SK-N-SH (cell line): ENCODE measurements around the gene PGBD2. TPM values are rescaled to one million over a fixed set of nuclear protein-coding genes. Genes with fewer than 3 reads are reported as not detected.
A peak's percentile ranks its signal among the peaks of the same experiment; 100 is the strongest.

Source experiments
- CTCF ChIA-PET: fragments of 300-600, 350-600 bp; formaldehyde crosslinking; extraction: SDS; loops from one replicate; lab custom pipeline; 2021; lab: Yijun Ruan, JAX
- POLR2A ChIA-PET: fragments of 350-600 bp; sonication (Branson Sonifier 250); formaldehyde crosslinking; extraction: SDS; loops from one replicate; lab custom pipeline; 2020; ENCODE audit warnings: antibody characterized with exemption, inconsistent platforms; lab: Yijun Ruan, JAX
- DNase-seq: peaks from one replicate; pipeline ENCODE4 v3.0.0; 2012
- H2AFZ ChIP-seq: fragments of 200-600 bp; sonication (generic); 2 replicates; pipeline ENCODE4 v1.8.1; 2016; ENCODE audit warnings: antibody characterized with exemption, mild to moderate bottlenecking, low read depth
- H3F3A ChIP-seq: fragments of 200-600 bp; sonication (generic); replicated peaks from 2 replicates; pipeline ENCODE3; 2016; ENCODE audit warnings: antibody characterized with exemption, mild to moderate bottlenecking; ENCODE audit not compliant: insufficient read depth
- H3K27ac ChIP-seq, 2 experiments: fragments of 200-500 bp in 1 of 2; fragments of 200-600 bp in 1 of 2; sonication (Bioruptor generic) in 1 of 2; sonication (generic), shearing (Covaris generic) in 1 of 2; 2 replicates each; pipeline versions ENCODE4 v1.5.1 to v1.6.1; 2014 to 2016; ENCODE audit warnings: low read depth in 2 of 2, inconsistent platforms in 1 of 2, low read length in 1 of 2, mild to moderate bottlenecking in 1 of 2, mixed read lengths in 1 of 2
- H3K27me3 ChIP-seq: fragments of 200-600 bp; sonication (generic), shearing (Covaris generic); 2 replicates; pipeline ENCODE4 v1.6.1; 2016; ENCODE audit warnings: mixed run types; ENCODE audit not compliant: insufficient read depth
- H3K36me3 ChIP-seq, 2 experiments: fragments of 200-500 bp in 1 of 2; fragments of 200-600 bp in 1 of 2; sonication (Bioruptor generic) in 1 of 2; sonication (generic) in 1 of 2; replicated peaks in 1 of 2; 2 replicates each; pipeline versions ENCODE3 to v1.5.1; 2014 to 2016; ENCODE audit warnings: low read length in 1 of 2, mild to moderate bottlenecking in 1 of 2; ENCODE audit not compliant: insufficient read depth in 2 of 2, control insufficient read depth in 1 of 2
- H3K4me1 ChIP-seq, 2 experiments: fragments of 200-500 bp in 1 of 2; fragments of 200-600 bp in 1 of 2; sonication (Bioruptor generic) in 1 of 2; sonication (generic), shearing (Covaris generic) in 1 of 2; 2 replicates each; pipeline versions ENCODE4 v1.5.1 to v1.6.1; 2014 to 2016; ENCODE audit warnings: low read depth in 1 of 2, low read length in 1 of 2, mixed run types in 1 of 2; ENCODE audit not compliant: insufficient read depth in 2 of 2, control insufficient read depth in 1 of 2
- H3K4me2 ChIP-seq: fragments of 200-600 bp; sonication (generic), shearing (Covaris generic); 2 replicates; pipeline ENCODE4 v1.6.1; 2017; ENCODE audit warnings: mixed run types
- H3K4me3 ChIP-seq, 2 experiments: fragments of 200-500 bp in 1 of 2; fragments of 200-600 bp in 1 of 2; sonication (Bioruptor generic) in 1 of 2; sonication (generic), shearing (Covaris generic) in 1 of 2; 2 replicates each; pipeline versions ENCODE4 v1.5.1 to v1.8.1; 2014 to 2016; ENCODE audit warnings: low read depth in 2 of 2, inconsistent platforms in 1 of 2, low read length in 1 of 2, mild to moderate bottlenecking in 1 of 2, mixed read lengths in 1 of 2, moderate library complexity in 1 of 2
- H3K79me2 ChIP-seq: fragments of 200-600 bp; sonication (generic); 2 replicates; pipeline ENCODE4 v1.8.1; 2017; ENCODE audit warnings: mild to moderate bottlenecking; ENCODE audit not compliant: insufficient read depth
- H3K9ac ChIP-seq: fragments of 200-600 bp; sonication (generic); 2 replicates; pipeline ENCODE4 v1.6.1; 2017; ENCODE audit warnings: mixed run types
- H3K9me2 ChIP-seq: fragments of 200-600 bp; sonication (generic); 2 replicates; pipeline ENCODE4 v1.6.1; 2017; ENCODE audit warnings: mixed run types
- H3K9me3 ChIP-seq: fragments of 200-600 bp; sonication (generic); 2 replicates; pipeline ENCODE4 v1.6.1; 2017; ENCODE audit warnings: mixed run types, mild to moderate bottlenecking, moderate library complexity
- H4K20me1 ChIP-seq: fragments of 200-600 bp; sonication (generic); 2 replicates; pipeline ENCODE4 v1.6.1; 2017; ENCODE audit warnings: mild to moderate bottlenecking, mixed run types; ENCODE audit not compliant: insufficient read depth
- CTCF ChIP-seq: fragments of 200-600 bp; sonication (generic); IDR thresholded peaks from 2 replicates; pipeline ENCODE4 v1.6.1; 2017; ENCODE audit warnings: antibody characterized with exemption, mild to moderate bottlenecking, moderate library complexity
- EZH2phosphoT487 ChIP-seq: fragments of 200-600 bp; sonication (generic); IDR thresholded peaks from 2 replicates; pipeline ENCODE4 v1.6.1; 2017; ENCODE audit warnings: low read depth, mixed run types, mild to moderate bottlenecking, antibody characterized with exemption, moderate library complexity, borderline replicate concordance
- GABPA ChIP-seq: IDR thresholded peaks from 2 replicates; pipeline ENCODE4 v1.4.0; 2012; ENCODE audit warnings: low read depth, mild to moderate bottlenecking
- GATA2 ChIP-seq: sonication (generic); formaldehyde crosslinking; IDR thresholded peaks from 2 replicates; pipeline ENCODE4 v1.5.0; 2020; ENCODE audit warnings: mild to moderate bottlenecking, missing genetic modification reagents
- JUND ChIP-seq: IDR thresholded peaks from 2 replicates; pipeline ENCODE4 v1.4.0; 2012
- NRF1 ChIP-seq: IDR thresholded peaks from 2 replicates; pipeline ENCODE4 v1.6.1; 2012; ENCODE audit warnings: low read depth, mild to moderate bottlenecking, low read length
- RAD21 ChIP-seq: IDR thresholded peaks from 2 replicates; pipeline ENCODE4 v1.6.1; 2012; ENCODE audit warnings: mild to moderate bottlenecking, low read length
- RFX5 ChIP-seq: IDR thresholded peaks from 2 replicates; pipeline ENCODE4 v1.6.1; 2012; ENCODE audit warnings: mild to moderate bottlenecking, improper control_type of control experiment, low read length
- RXRA ChIP-seq: IDR thresholded peaks from 2 replicates; pipeline ENCODE4 v1.4.0; 2012; ENCODE audit warnings: low read depth, mild to moderate bottlenecking, borderline replicate concordance
- SIN3A ChIP-seq: IDR thresholded peaks from 2 replicates; pipeline ENCODE4 v1.6.1; 2012; ENCODE audit warnings: low read depth, mild to moderate bottlenecking, low read length, moderate library complexity, borderline replicate concordance
- USF1 ChIP-seq: IDR thresholded peaks from 2 replicates; pipeline ENCODE4 v1.4.0; 2012; ENCODE audit warnings: low read depth, borderline replicate concordance
- YY1 ChIP-seq: IDR thresholded peaks from 2 replicates; pipeline ENCODE4 v1.4.0; 2012; ENCODE audit warnings: low read depth, mild to moderate bottlenecking
- WGBS: methylation state at CpG from one replicate; pipeline ENCODE4 v1.1.6; 2017; ENCODE audit warnings: low lambda C conversion rate; 5-methylcytosine and 5-hydroxymethylcytosine counted together
- polyA plus RNA-seq, 3 experiments: library from polyadenylated mRNA; depleted of rRNA; stranded (reverse); fragments of >200 nt; gene quantifications; 2 replicates each; pipeline ENCODE4 v1.2.3, GENCODE V29; 2012
- TF ChIP-seq, protein P1 (sequence below): fragments of 150-350 bp; IDR thresholded peaks from 2 replicates; pipeline ENCODE4 v1.6.1; 2016; ENCODE audit warnings: mild to moderate bottlenecking, low read depth, low read length

PGBD2 gene
- polyA plus RNA-seq, 1 of the 3 experiments (the other 2 are of a cell fraction) = 6.4 TPM

- no peak overlapping the region for H3K9ac ChIP-seq
- H4K20me1 ChIP-seq = no peaks in the 10 kb centered on the region
- no peak overlapping the region for H3K4me3 ChIP-seq
- WGBS = 92% methylated on average over 2 of the region's 2 CpGs
- no peaks in the 10 kb centered on the region for H3K36me3 ChIP-seq
- no peak for TF ChIP-seq CTCF
- TF ChIP-seq USF1 = no peak
- TF ChIP-seq, protein P1, sequence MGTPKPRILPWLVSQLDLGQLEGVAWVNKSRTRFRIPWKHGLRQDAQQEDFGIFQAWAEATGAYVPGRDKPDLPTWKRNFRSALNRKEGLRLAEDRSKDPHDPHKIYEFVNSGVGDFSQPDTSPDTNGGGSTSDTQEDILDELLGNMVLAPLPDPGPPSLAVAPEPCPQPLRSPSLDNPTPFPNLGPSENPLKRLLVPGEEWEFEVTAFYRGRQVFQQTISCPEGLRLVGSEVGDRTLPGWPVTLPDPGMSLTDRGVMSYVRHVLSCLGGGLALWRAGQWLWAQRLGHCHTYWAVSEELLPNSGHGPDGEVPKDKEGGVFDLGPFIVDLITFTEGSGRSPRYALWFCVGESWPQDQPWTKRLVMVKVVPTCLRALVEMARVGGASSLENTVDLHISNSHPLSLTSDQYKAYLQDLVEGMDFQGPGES = no peak
- no peak for TF ChIP-seq RAD21
- TF ChIP-seq NRF1 = no peak
- no peak for TF ChIP-seq YY1
- no peak for TF ChIP-seq RXRA
- TF ChIP-seq RFX5 = no peak
- TF ChIP-seq GATA2 (CRISPR knock-in tag) = no peak
- no peaks in the 10 kb centered on the region for H3F3A ChIP-seq
- H3K4me1 ChIP-seq = peaks cover 13 to 31% of the 10 kb centered on the region in 2 experiments; a peak in 3 of 4 replicates
- H3K27me3 ChIP-seq = no peaks in the 10 kb centered on the region
- no peak overlapping the region for H2AFZ ChIP-seq
- H3K9me2 ChIP-seq = no peaks in the 10 kb centered on the region
- ChIA-PET CTCF (interaction anchor here (0.7 to 1.0 kb wide), 4 partner anchors 16 to 44 kb away, joined by 3 to 5 read pairs (median 3); partner anchors contain the start of gene SH3BP5L), POLR2A (no interaction called here)
- H3K9me3 ChIP-seq = no peaks in the 10 kb centered on the region
- no peak overlapping the region for H3K4me2 ChIP-seq
- DNase-seq = no peak
- no peak overlapping the region for H3K27ac ChIP-seq
- peaks cover 10% of the 10 kb centered on the region; the same call in 1 of the 2 replicates for H3K79me2 ChIP-seq
Observed at GRCh38 chr1:248861616-248862015, 44.4 kb upstream of the PGBD2 start.

GRCh38 chr1:248862695-248862997, 43.4 kb upstream of the PGBD2 start:
- peaks cover 9% of the 10 kb centered on the region; the same call in 1 of the 2 replicates for H3K79me2 ChIP-seq
- no peaks in the 10 kb centered on the region for H3F3A ChIP-seq
- 46% methylated on average over 2 of the region's 4 CpGs for WGBS
- peak overlapping the region; percentile 83 for H3K4me2 ChIP-seq
- H3K36me3 ChIP-seq = no peaks in the 10 kb centered on the region
- no peak for DNase-seq
- H3K9me2 ChIP-seq = no peaks in the 10 kb centered on the region
- H3K4me3 ChIP-seq = peak overlapping the region; percentile 58 to 62
- ChIA-PET CTCF (interaction anchor here (0.9 to 2.0 kb wide), 5 partner anchors 16 to 62 kb away, joined by 3 to 6 read pairs (median 3); partner anchors contain the start of gene SH3BP5L), POLR2A (interaction anchor here (1.2 to 2.0 kb wide), 3 partner anchors 11 to 44 kb away, joined by 4 to 11 read pairs (median 6); partner anchors contain the start of genes PGBD2 and ZNF672)
- peak overlapping the region; percentile 50 for H3K9ac ChIP-seq
- H4K20me1 ChIP-seq = no peaks in the 10 kb centered on the region
- H3K9me3 ChIP-seq = no peaks in the 10 kb centered on the region
- H3K27me3 ChIP-seq = no peaks in the 10 kb centered on the region
- H2AFZ ChIP-seq = peak overlapping the region; percentile 88
- H3K27ac ChIP-seq = peak overlapping the region in 1 of 2 experiments; percentile 75; a peak in 2 of 4 replicates
- TF ChIP-seq EZH2phosphoT487 (no peak), GABPA (no peak), SIN3A (no peak), JUND (no peak), RXRA (no peak)
- TF ChIP-seq, protein P1 = no peak
- H3K4me1 ChIP-seq = peaks cover 7 to 24% of the 10 kb centered on the region in 2 experiments; a peak in 3 of 4 replicates
